Measurements from ENCODE around the gene RPL10A. TPM values are rescaled to one million over a fixed set of nuclear protein-coding genes. Genes with fewer than 3 reads are reported as not detected.
"Not testable (repeated sequence)": the region's sequence is repeated elsewhere in the genome, so short reads cannot be mapped to it uniquely, and the experiment has no call there.

RPL10A gene
- total RNA-seq, 6 experiments from 2014 or later, result 366 to 446 (median 412) TPM

DNA sequence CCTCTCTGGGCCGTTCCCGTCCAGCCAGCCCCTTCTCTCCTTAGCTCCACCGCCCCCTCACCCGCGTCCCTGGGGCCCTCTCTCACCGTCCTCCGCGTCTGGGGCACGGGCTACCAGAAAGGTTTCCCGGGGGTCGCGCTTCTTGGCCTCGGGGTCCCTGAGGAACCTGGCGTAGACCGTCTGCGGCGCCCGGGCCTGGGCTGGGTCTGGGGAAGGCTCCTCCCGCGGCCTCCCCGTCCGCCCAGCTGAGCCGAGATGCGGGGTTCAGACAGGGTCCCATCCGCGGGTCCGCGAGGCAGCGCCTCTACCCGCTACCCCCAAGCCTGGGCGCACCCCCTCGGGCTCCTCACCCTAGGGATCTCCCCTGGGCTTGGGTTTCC is 43.4 kb downstream of the RPL10A start:
- no peak for DNase-seq

DNA sequence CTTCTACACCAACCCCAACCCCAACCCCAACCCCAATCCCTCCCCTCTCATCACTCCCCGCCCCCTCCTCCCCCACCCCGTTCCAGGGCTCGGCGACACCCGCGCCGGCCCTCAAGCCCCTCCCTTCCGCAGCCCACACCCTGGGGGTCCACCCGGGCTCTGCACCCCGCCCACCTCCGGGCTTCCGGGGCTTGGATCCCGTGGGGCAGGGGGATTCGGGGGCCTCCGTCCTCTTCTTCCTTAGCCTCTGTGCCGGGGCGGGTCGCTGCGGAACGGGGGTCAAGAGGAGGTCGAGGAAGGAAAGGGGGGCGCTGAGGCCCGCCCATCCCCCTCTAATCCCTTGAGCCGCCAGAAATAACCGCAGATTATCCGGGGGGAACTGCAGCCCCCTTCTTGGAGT is 43.8 kb downstream of the RPL10A start:
- Histone ChIP-seq H3K27ac (no peak overlapping the region), H3K4me1 (no peaks in the 10 kb centered on the region), H3K9me3 (no peaks in the 10 kb centered on the region), H3K27me3 (no peaks in the 10 kb centered on the region), H3K4me3 (no peak overlapping the region), H3K36me3 (no peaks in the 10 kb centered on the region)
- intact Hi-C loops (cut with DNase I), result no loop called here
- ATAC-seq (no peak), DNase-seq (no peak)
- WGBS (ENCODE audit: insufficient coverage, low coverage, low lambda C conversion rate, missing lambda C conversion rate), result 3% methylated on average over 19 of the region's 26 CpGs
- TF ChIP-seq, protein P1, sequence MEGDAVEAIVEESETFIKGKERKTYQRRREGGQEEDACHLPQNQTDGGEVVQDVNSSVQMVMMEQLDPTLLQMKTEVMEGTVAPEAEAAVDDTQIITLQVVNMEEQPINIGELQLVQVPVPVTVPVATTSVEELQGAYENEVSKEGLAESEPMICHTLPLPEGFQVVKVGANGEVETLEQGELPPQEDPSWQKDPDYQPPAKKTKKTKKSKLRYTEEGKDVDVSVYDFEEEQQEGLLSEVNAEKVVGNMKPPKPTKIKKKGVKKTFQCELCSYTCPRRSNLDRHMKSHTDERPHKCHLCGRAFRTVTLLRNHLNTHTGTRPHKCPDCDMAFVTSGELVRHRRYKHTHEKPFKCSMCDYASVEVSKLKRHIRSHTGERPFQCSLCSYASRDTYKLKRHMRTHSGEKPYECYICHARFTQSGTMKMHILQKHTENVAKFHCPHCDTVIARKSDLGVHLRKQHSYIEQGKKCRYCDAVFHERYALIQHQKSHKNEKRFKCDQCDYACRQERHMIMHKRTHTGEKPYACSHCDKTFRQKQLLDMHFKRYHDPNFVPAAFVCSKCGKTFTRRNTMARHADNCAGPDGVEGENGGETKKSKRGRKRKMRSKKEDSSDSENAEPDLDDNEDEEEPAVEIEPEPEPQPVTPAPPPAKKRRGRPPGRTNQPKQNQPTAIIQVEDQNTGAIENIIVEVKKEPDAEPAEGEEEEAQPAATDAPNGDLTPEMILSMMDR (IDR thresholded peaks at IDR 0.05), result no peak
- TF ChIP-seq POLR2A (IDR thresholded peaks at IDR 0.05), result no peak

More for the DNA sequence above, 43.4 kb downstream of the RPL10A start:
- Histone ChIP-seq H3K27me3 (no peaks in the 10 kb centered on the region), H3K4me3 (no peak overlapping the region), H3K27ac (no peak overlapping the region), H3K4me1 (no peaks in the 10 kb centered on the region), H3K36me3 (no peaks in the 10 kb centered on the region), H3K9me3 (no peaks in the 10 kb centered on the region)
- ATAC-seq, result no peak
- 20% methylated on average over 24 of the region's 32 CpGs for WGBS (ENCODE audit: insufficient coverage, low coverage, low lambda C conversion rate, missing lambda C conversion rate)
- no peak for TF ChIP-seq POLR2A (IDR thresholded peaks at IDR 0.05)
- intact Hi-C loops (cut with DNase I), result no loop called here

- no peak for ATAC-seq
- DNase-seq, result no peak
- Histone ChIP-seq H3K36me3 (no peaks in the 10 kb centered on the region), H3K4me3 (no peak within 1 kb of the TSS), H3K27ac (no peak within 1 kb of the TSS), H3K4me1 (no peaks in the 10 kb centered on the region), H3K9me3 (no peaks in the 10 kb centered on the region), H3K27me3 (no peaks in the 10 kb centered on the region)
- TF ChIP-seq, protein P1 (IDR thresholded peaks at IDR 0.05), result no peak
- no peak for TF ChIP-seq POLR2A (IDR thresholded peaks at IDR 0.05)
- WGBS (ENCODE audit: insufficient coverage, low coverage, low lambda C conversion rate, missing lambda C conversion rate), result 90% methylated on average over 2 of the region's 10 CpGs
- intact Hi-C loops (cut with DNase I), result no loop called here
Observed at GRCh38 chr6:35512740-35513139, 44.5 kb downstream of the RPL10A start, which contains the start of gene TULP1. Gene TULP1, minus strand, starts transcription at chr6:35512896. Its CDS starts 38 bp downstream, at chr6:35512858.

- Histone ChIP-seq H3K36me3 (no peaks in the 10 kb centered on the region), H3K27me3 (no peaks in the 10 kb centered on the region), H3K4me3 (no peak overlapping the region), H3K27ac (no peak overlapping the region), H3K9me3 (no peaks in the 10 kb centered on the region), H3K4me1 (no peaks in the 10 kb centered on the region)
- WGBS (ENCODE audit: insufficient coverage, low coverage, low lambda C conversion rate, missing lambda C conversion rate), result 74% methylated on average over 3 of the region's 4 CpGs
- ATAC-seq (no peak), DNase-seq (no peak)
- intact Hi-C loops (cut with DNase I), result no loop called here
- no peak for TF ChIP-seq POLR2A (IDR thresholded peaks at IDR 0.05)
- TF ChIP-seq, protein P1 (IDR thresholded peaks at IDR 0.05), result no peak
Observed at GRCh38 chr6:35514587-35514986, 46.4 kb downstream of the RPL10A start.

DNA sequence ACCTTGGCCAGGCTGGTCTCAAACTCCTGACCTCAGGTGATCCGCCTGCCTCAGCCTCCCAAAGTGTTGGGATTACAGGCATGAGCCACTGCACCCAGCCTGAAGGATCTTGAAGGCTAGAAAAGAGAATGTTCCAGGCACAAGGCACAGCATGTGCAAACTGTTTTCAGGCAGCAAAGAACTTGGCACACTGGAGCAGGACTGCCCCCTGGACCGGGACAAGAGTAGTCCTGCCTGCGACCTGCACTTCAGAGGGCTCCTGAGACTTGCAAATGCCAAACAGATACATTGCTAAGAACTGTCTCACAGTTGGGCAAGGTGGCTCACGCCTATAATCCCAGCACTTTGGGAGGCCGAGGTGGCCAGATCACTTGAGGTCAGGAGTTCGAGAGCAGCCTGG is 47.7 kb downstream of the RPL10A start:
- H3K36me3 ChIP-seq; H3K4me3 ChIP-seq; intact Hi-C loops (cut with DNase I); H3K27ac ChIP-seq; DNase-seq; H3K4me1 ChIP-seq; H3K27me3 ChIP-seq; H3K9me3 ChIP-seq; ATAC-seq: not testable (repeated sequence)
- WGBS (ENCODE audit: insufficient coverage, low coverage, low lambda C conversion rate, missing lambda C conversion rate), result 66% methylated on average over 2 of the region's 6 CpGs

DNA sequence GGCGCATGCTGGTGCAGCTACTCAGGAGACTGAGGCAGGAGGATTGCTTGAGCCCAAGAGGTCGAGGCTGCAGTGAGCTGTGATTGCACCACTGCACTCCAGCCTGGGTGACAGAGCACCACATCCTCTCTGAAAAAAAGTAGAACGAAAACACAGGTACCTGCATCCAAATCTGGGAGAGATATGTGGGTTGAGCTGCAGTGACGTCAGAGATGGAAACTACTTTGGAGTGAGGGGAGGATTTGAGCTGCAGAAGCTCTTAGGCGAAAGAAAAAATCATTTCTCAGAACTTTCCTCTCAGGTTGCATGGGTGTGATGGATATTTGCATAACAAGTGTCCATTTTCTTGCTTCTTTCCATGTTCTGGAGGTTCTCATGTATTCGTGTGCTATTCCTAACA is 48.5 kb downstream of the RPL10A start:
- DNase-seq (no peak), ATAC-seq (no peak)
- Histone ChIP-seq H3K27me3 (no peaks in the 10 kb centered on the region), H3K27ac (no peak overlapping the region), H3K4me3 (no peak overlapping the region), H3K36me3 (no peaks in the 10 kb centered on the region), H3K9me3 (no peaks in the 10 kb centered on the region), H3K4me1 (no peaks in the 10 kb centered on the region)
- TF ChIP-seq POLR2A (IDR thresholded peaks at IDR 0.05), result no peak
- TF ChIP-seq, protein P1 (IDR thresholded peaks at IDR 0.05), result no peak
- WGBS (ENCODE audit: insufficient coverage, low coverage, low lambda C conversion rate, missing lambda C conversion rate), result 56% methylated on average over 4 of the region's 6 CpGs
- intact Hi-C loops (cut with DNase I), result no loop called here

DNA sequence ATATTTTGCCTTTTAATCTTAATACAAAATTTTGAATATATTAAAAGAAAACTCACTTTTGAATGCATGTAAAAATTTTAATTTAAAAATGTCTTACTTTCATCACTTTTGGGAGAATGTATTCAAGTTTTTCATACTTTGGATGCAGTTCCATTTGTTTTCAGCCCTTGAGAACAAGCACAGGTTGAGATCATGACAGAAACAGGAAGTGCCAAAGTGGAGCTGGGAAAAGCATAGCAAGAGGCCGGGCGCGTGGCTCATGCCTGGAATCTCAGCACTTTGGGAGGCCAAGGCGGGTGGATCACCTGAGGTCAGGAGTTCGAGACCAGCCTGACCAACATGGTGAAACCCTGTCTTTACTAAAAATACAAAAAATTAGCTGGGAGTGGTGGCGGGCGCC is 49.8 kb downstream of the RPL10A start:
- 83% methylated on average over 6 of the region's 7 CpGs for WGBS (ENCODE audit: insufficient coverage, low coverage, low lambda C conversion rate, missing lambda C conversion rate)
- DNase-seq; intact Hi-C loops (cut with DNase I); H3K27ac ChIP-seq; ATAC-seq; H3K4me3 ChIP-seq; H3K36me3 ChIP-seq; H3K27me3 ChIP-seq; H3K9me3 ChIP-seq; H3K4me1 ChIP-seq: not testable (repeated sequence)
